GM21576 (cell line): ENCODE data around the gene DOCK7.
"Not testable (repeated sequence)": the region's sequence is repeated elsewhere in the genome, so short reads cannot be mapped to it uniquely, and the experiment has no call there.

Experiments
- ATAC-seq: cut with Tn5 transposase; IDR thresholded peaks from one replicate; pipeline ENCODE4 v1.9.1; 2021; ENCODE audit warnings: mild to moderate bottlenecking, moderate library complexity; ENCODE audit not compliant: unreplicated experiment

DOCK7 gene

GRCh38 chr1:62544570-62544969 lies 143.6 kb downstream of the DOCK7 start:
- ATAC-seq, result no peak

GRCh38 chr1:62541048-62541447 lies 147.1 kb downstream of the DOCK7 start:
- ATAC-seq, result no peak

GRCh38 chr1:62539028-62539447 lies 149.1 kb downstream of the DOCK7 start:
- no peak for ATAC-seq

GRCh38 chr1:62536865-62537264 lies 151.3 kb downstream of the DOCK7 start:
- no peak for ATAC-seq

GRCh38 chr1:62530516-62531154 lies 157.6 kb downstream of the DOCK7 start:
- ATAC-seq, result no peak

- no peak for ATAC-seq
Observed at GRCh38 chr1:62529227-62529626, 159.0 kb downstream of the DOCK7 start.

GRCh38 chr1:62528015-62528414 lies 160.2 kb downstream of the DOCK7 start:
- ATAC-seq, result no peak

- ATAC-seq, result not testable (repeated sequence)
Observed at GRCh38 chr1:62527346-62527745, 160.8 kb downstream of the DOCK7 start.

- ATAC-seq, result no peak
Observed at GRCh38 chr1:62523860-62524259, 164.3 kb downstream of the DOCK7 start.

GRCh38 chr1:62516600-62516999 lies 171.6 kb downstream of the DOCK7 start:
- no peak for ATAC-seq

- ATAC-seq, result no peak
Observed at GRCh38 chr1:62514746-62515423, 173.3 kb downstream of the DOCK7 start.

- no peak for ATAC-seq
Observed at GRCh38 chr1:62513013-62513412, 175.2 kb downstream of the DOCK7 start.

- ATAC-seq, result no peak
Observed at GRCh38 chr1:62509028-62509427, 179.2 kb downstream of the DOCK7 start.

- ATAC-seq, result no peak
Observed at GRCh38 chr1:62508187-62508758, 179.9 kb downstream of the DOCK7 start.

GRCh38 chr1:62500210-62500609 lies 188.0 kb downstream of the DOCK7 start:
- ATAC-seq, result no peak

GRCh38 chr1:62494137-62494536 lies 194.0 kb downstream of the DOCK7 start:
- ATAC-seq, result no peak

- no peak for ATAC-seq
Observed at GRCh38 chr1:62493656-62494055, 194.5 kb downstream of the DOCK7 start.

- no peak for ATAC-seq
Observed at GRCh38 chr1:62492521-62492920, 195.7 kb downstream of the DOCK7 start.

GRCh38 chr1:62487956-62488355 lies 200.2 kb downstream of the DOCK7 start:
- no peak for ATAC-seq

- no peak for ATAC-seq
Observed at GRCh38 chr1:62484824-62485468, 203.2 kb downstream of the DOCK7 start.

GRCh38 chr1:62481681-62482080 lies 206.5 kb downstream of the DOCK7 start:
- ATAC-seq, result no peak
